ENCODE data around the gene NMRK1.

Gene NMRK1

GRCh38 chr9:75101004-75101588 lies 13.1 kb upstream of the NMRK1 start:
- DNase-seq (ENCODE audit: low spot score), result no peak

DNA sequence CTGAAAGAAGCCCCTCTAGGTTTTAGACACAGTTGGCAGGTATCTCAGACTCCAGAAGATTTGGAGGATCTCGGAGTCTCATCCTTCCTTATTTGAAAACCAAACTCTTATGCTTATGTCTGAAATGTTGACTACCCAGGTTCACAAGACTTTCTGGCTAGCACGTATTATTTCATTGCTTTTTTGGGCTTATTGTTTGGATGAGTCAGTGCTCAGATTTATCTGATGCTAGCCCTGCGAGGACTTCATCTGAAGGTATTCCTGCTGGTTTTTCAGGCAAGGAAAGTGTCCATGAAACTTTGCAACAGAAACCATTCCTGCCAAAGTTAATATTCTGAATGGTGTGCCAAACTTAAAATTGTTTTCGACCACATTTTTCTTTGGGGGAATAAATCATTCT lies 8.8 kb upstream of the NMRK1 start:
- no peak for DNase-seq (ENCODE audit: low spot score)

- DNase-seq (ENCODE audit: low spot score), result no peak
Observed at GRCh38 chr9:75092766-75093165, 4.8 kb upstream of the NMRK1 start.

GRCh38 chr9:75090579-75090978 lies 2.6 kb upstream of the NMRK1 start:
- no peak for DNase-seq (ENCODE audit: low spot score)

- no peak for DNase-seq (ENCODE audit: low spot score)
Observed at GRCh38 chr9:75089373-75089766, 1.4 kb upstream of the NMRK1 start.

DNA sequence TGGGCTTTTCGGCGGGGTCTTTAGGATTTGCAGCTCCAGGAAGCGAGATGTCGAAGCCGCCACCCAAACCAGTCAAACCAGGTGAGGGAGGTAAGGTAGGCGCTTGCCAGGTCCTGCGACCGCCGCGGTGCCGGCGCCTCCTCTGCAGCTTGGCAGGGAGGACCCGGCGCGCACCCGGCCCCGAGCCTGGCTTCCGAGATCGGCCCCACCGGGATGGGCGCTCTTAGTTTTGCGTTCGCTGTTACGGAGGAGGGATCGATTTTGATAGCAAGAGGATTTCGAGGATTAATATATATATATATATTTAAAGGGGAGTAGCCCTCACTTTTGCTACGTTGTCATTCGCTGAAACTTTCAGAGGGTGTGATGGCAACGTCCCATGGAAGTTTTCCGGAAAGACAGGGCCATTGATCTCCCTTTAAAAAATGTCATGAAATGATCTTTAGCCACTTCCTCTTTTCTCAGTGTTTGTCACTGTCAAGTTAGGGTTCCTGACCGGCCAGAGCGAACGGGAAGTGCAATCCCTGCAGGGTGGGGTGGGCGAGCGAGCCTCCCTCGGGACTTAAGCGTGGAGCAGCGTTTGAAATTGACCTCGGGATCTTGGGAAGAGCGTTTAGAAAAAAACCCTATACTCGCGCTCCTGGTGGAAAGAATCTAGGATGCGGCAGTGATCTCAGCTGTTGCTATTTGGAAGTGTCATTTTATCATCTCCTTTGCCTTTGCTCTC lies 854 bp upstream of the NMRK1 start:
- DNase-seq (ENCODE audit: low spot score), result peak; percentile 73

- no peak for DNase-seq (ENCODE audit: low spot score)
Observed at GRCh38 chr9:75087289-75087823, 599 bp downstream of the NMRK1 start.

DNA sequence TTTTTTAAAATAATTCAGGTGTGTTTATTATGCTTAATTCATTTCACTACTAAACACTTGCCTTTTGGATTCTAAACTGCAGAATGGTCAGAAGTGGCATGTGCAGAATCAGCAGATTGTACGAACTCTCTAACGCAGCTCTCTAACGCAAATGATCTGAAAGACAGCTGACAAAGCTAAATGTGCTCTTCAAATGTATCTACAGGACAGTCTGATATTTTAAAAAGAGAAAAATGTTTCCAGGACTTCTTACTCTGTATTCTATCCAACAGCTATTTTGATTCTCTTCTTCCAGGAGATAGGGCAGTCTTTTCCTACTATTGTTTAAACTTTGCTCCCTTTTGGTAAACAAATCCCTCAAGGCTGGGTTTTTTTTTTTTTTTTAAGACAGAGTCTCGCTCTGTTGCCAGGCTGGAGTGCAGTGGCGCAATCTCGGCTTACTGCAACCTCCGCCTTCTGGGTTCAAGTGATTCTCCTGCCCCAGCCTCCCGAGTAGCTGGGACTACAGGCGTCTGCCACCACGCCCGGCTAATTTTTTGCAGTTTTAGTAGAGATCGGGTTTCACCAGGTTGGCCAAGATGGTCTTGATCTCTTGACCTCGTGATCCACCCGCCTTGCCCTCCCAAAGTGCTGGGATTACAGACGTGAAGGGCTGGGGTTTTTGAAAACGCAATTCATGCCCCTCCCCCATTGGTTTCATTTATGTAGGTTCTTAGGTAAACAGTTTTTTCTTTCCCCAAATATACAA lies 1.2 kb downstream of the NMRK1 start:
- DNase-seq (ENCODE audit: low spot score), result no peak

DNA sequence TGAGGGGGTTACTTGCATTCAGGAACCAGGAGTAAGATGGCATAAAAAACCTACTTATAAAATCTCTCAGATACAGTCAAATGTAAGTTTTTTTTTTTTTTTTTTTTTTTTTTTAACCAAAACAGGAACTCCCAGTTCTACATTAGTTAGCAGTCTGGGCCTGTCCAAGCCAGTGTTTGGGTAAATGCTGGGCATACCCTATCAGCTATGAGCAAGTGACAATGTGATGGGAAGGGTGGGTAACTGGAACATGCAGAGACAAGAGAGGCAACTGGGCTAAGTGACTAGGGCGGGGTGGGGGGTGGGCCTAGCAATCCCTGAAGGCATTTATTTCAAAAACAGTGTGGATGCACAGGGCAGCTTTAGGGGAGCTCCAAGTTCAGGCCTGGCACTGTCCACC lies 2.3 kb downstream of the NMRK1 start:
- DNase-seq (ENCODE audit: low spot score), result no peak

DNA sequence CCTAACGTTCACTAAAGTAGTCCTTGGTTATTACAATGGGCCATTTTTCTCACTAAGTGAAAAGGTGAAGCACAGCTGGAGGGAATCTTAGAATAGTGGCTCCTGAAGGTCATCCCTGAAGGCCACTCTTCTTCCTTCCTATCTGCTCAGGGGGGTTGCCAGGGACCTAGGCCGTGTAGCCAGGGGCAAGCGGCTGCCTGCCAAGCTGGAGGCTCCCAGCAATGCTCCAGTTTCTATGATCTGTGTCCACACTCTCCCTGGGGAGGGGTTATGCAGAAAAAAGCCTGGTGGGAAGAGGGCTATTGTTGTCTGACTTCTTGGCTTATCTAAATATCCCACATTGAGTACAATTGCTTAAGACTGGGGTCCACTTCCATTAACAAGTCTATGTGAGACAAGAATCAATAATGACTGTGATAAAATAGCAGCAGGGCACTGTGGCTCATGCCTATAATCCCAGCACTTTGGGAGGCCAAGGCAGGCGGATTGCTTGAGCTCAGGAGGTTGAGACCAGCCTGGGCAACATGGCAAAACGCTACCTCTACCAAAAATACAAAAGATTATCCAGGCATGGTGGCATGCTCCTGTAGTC lies 3.8 kb downstream of the NMRK1 start:
- DNase-seq (ENCODE audit: low spot score), result no peak

GRCh38 chr9:75083188-75083970 lies 4.6 kb downstream of the NMRK1 start:
- DNase-seq (ENCODE audit: low spot score), result no peak

GRCh38 chr9:75081632-75082031 lies 6.3 kb downstream of the NMRK1 start:
- no peak for DNase-seq (ENCODE audit: low spot score)

DNA sequence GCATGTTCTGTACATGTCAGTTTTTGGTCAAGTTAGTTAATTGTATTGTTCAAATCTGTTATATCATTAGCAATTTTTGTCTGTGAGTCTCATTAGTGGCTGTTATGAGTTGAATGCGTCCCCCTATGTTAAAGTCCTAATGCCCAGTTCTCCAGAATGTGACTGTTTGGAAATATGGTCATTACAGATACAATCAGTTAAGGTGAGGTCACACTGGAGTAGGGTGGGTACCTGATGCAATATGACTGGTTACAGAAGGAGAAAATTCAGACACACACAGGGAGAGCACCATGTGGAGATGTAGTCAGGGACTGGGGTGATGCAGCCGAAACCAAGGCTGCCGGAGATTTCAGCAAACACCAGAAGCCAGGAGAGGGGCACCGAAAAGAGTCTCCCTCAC lies 15.1 kb downstream of the NMRK1 start:
- no peak for DNase-seq (ENCODE audit: low spot score)

- no peak for DNase-seq (ENCODE audit: low spot score)
Observed at GRCh38 chr9:75071530-75072122, 16.3 kb downstream of the NMRK1 start.

GRCh38 chr9:75069171-75069570 lies 18.8 kb downstream of the NMRK1 start:
- no peak for DNase-seq (ENCODE audit: low spot score)

- no peak for DNase-seq (ENCODE audit: low spot score)
Observed at GRCh38 chr9:75067894-75068293, 20.1 kb downstream of the NMRK1 start.

GRCh38 chr9:75065510-75065909 lies 22.4 kb downstream of the NMRK1 start:
- DNase-seq (ENCODE audit: low spot score), result no peak

DNA sequence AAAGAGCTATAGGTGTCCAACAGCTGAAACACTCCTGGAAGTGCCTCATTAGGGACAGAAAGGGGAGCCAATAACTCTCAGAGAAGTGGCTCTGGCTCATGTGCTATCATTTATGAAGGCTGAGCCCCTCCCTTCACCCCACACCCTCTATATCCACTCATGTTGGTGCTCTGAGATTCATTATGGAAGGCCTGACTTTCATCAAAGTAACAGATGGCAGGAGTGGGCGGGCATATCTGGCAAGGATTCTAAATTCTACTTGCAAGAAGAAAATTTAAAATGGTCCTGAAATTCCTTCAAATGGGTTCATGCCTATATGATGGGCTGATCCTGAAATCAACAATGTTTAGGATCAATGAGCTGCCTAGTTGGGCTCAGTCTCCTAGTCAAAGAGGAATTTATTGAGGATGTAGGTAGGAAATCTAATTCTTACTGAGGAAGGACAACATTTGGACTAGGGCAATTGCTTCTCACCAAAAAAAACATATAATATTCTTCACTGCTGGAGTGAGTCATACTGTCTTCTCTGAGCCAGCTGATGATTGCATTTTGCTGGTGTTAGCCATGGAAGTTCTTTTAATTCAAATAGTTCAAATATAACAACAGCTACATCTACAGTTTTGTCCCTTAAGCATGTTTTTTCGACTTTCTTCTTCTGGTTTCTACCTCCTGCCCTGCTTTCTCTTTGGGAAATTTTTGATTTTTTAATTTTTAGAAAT lies 23.5 kb downstream of the NMRK1 start:
- DNase-seq (ENCODE audit: low spot score), result no peak

DNA sequence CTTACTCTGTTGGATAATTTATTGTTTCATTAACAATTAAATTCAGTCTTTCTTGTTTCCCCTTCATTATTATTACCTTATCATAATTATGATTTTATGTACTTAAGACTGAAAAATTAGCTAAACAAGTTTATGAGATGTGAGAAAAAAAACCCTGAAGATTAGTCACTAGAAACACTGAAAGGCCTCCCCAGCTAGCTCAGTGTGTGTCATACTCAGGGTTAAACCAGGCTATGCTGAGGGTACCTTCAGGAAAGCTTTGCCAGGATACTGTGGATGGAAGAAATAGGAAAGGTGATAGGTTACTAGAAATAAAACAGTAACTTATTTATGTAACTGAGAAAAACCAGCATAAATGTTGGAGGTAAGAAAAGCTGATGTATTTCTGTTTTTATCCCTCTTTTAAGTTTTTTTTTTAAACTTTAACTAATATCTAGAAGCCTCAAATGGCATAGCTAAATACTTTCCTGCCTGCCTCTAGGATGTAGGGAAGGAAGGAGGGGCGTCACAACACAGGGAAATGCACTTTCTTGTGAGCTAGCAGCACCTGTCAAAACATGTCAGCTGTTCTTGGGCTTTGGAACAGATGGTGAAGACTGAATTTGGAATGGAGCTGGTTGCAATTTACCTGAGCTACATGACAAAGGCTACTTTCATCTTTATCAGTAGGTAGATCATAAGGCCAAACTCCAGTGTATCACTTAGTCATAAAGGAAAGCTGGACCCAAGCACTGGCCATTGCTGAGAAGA lies 24.2 kb downstream of the NMRK1 start:
- no peak for DNase-seq (ENCODE audit: low spot score)

DNA sequence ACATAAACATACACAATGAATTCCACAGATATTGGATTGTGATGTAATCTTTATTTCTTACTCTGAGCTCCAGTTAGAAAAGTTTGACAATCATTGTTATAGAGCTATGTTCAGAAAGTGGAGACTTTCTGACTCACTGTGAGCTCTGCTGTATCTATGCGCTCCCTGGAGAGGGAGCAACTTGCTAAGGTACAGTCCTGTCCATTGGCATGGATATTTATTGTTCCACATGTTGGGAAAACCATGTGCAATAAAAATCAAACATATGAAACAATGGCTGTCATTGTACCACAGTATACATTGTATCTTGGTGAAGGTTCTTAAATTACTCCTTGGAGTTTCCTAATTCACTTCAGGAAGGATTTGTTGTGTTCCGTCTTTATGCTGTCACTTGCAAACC lies 26.8 kb downstream of the NMRK1 start:
- DNase-seq (ENCODE audit: low spot score), result no peak

Data from left forelimb (tissue), 1 donor.